ENCODE results near the gene NUMBL. TPM values are rescaled to one million over a fixed set of nuclear protein-coding genes. Genes with fewer than 3 reads are reported as not detected.
"Not testable (repeated sequence)": the region's sequence is repeated elsewhere in the genome, so short reads cannot be mapped to it uniquely, and the experiment has no call there.

The NUMBL gene
- total RNA-seq, 1 donor: 3.1 TPM

- Histone ChIP-seq H3K9me3 (ENCODE audit: low read depth, low read length) (peaks cover 5% of the 10 kb centered on the region), H3K27me3 (ENCODE audit: insufficient read depth, low read length) (no peaks in the 10 kb centered on the region), H3K4me1 (ENCODE audit: insufficient read depth, low read length) (peaks cover 8% of the 10 kb centered on the region), H3K4me3 (ENCODE audit: low read length) (no peak overlapping the region)
These were observed 22.8 kb downstream of the NUMBL start for GRCh38 chr19:40667602-40668001.

- no peaks in the 10 kb centered on the region for H3K27me3 ChIP-seq (ENCODE audit: insufficient read depth, low read length)
- H3K4me1 ChIP-seq (ENCODE audit: insufficient read depth, low read length): peaks cover 8% of the 10 kb centered on the region
- H3K9me3 ChIP-seq (ENCODE audit: low read depth, low read length): peaks cover 5% of the 10 kb centered on the region
- no peak overlapping the region for H3K4me3 ChIP-seq (ENCODE audit: low read length)
These were observed 23.5 kb downstream of the NUMBL start for GRCh38 chr19:40666803-40667438.

GRCh38 chr19:40663695-40664692 is 26.5 kb downstream of the NUMBL start:
- peaks cover 8% of the 10 kb centered on the region for H3K4me1 ChIP-seq (ENCODE audit: insufficient read depth, low read length)
- H3K4me3 ChIP-seq (ENCODE audit: low read length): peak overlapping the region; percentile 57
- no peaks in the 10 kb centered on the region for H3K27me3 ChIP-seq (ENCODE audit: insufficient read depth, low read length)
- H3K9me3 ChIP-seq (ENCODE audit: low read depth, low read length): peaks cover 1% of the 10 kb centered on the region

DNA sequence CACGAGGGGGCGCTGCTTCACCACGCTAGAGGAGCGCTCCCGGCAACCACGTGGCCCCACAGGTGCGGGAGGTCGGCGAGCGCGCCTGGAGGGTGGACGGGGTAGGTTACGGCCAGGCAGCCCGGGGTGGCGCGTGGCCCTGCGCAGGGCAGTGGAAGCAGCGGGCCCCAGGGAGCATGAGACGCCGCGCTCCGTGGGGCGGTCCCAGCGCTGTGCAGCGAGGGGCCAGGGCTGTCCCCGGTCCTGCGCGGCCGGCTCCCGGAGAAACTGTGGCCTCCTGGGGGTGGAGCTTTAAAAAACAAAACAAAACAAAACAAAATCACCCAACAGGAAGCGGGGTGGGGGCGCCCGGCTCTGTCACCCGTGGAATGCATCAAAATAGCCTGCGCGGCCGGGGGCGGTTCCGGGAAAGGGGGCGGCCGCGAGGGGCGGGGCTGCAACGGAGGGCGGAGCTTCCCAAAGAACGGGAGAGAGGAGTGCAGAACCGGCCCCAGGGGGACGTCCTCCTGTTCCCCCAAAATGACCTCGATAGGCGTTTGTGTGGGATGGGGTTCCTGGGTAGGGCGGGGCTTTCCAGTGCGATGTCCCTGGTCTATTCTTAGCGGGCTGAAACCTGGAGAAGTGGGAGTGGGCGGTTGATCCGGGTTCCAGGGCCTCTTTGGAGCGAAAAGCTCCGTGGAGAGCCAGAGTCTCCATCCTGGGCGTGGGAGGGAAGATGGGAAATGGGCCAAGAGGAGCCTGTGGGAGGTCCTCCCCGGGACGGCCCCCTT is 27.3 kb downstream of the NUMBL start:
- Histone ChIP-seq H3K9me3 (ENCODE audit: low read depth, low read length) (no peaks in the 10 kb centered on the region), H3K4me3 (ENCODE audit: low read length) (peak overlapping the region; percentile 57), H3K4me1 (ENCODE audit: insufficient read depth, low read length) (peaks cover 8% of the 10 kb centered on the region), H3K27me3 (ENCODE audit: insufficient read depth, low read length) (no peaks in the 10 kb centered on the region)

DNA sequence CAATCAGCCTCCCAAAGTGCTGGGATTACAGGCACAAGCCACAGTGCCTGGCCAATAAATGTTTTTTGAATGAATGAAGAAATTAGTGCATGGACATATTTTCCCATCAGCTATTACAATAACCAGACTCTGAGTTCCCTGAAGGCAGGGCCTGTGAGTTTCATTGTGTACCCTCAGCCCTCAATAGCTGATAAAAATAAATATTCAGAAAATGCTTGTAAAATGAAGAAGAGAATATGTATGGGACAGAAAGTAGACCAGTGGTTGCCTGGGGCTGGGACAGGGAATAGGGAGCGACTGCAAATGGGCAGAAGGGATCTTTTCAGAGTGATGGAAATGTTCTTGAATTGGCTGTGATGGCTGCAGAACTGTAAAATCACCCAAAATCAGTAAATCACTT is 28.8 kb downstream of the NUMBL start:
- peaks cover 8% of the 10 kb centered on the region for H3K4me1 ChIP-seq (ENCODE audit: insufficient read depth, low read length)
- no peaks in the 10 kb centered on the region for H3K9me3 ChIP-seq (ENCODE audit: low read depth, low read length)
- H3K4me3 ChIP-seq (ENCODE audit: low read length): no peak overlapping the region
- no peaks in the 10 kb centered on the region for H3K27me3 ChIP-seq (ENCODE audit: insufficient read depth, low read length)

DNA sequence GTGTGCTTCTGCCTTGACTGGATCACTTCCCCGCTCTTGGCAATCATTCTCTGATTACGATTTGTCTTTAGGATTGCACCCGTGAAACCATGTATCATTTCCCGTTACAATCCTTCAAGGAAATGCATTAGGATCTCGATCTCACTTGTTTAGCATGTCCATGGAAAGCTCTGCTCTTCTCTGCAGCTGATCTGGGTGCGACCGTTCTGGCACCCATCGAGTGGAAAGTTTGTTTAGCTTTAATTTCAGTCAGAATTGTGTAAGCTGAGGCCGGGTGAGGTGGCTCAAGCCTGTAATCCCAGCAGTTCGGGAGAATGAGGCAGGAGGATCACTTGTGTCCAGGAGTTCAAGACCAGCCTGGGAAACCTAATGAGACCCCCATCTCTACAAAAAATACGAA is 30.9 kb downstream of the NUMBL start:
- peaks cover 8% of the 10 kb centered on the region for H3K4me1 ChIP-seq (ENCODE audit: insufficient read depth, low read length)
- no peaks in the 10 kb centered on the region for H3K27me3 ChIP-seq (ENCODE audit: insufficient read depth, low read length)
- no peaks in the 10 kb centered on the region for H3K9me3 ChIP-seq (ENCODE audit: low read depth, low read length)
- no peak overlapping the region for H3K4me3 ChIP-seq (ENCODE audit: low read length)

- Histone ChIP-seq H3K4me1 (ENCODE audit: insufficient read depth, low read length) (peaks cover 8% of the 10 kb centered on the region), H3K27me3 (ENCODE audit: insufficient read depth, low read length) (no peaks in the 10 kb centered on the region)
These were observed 31.3 kb downstream of the NUMBL start for GRCh38 chr19:40659116-40659515.

DNA sequence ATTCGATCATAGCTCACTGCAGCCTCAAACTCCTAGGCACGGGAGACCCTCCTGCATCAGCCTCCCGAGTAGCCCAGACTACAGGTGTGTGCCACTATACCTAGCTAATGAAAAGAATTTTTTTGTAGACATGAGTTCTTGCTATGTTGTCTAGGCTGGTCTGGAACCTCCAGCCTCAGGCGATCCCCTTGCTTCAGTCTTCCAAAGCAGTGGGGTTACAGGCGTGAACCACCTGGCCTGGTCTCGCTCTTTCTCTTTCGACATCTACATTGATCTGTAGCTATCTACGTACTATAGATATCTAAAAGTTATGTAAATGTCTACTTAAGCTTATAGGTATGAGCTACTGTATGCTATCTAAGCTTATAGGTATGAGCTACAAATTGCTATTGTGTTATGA is 32.4 kb downstream of the NUMBL start:
- no peaks in the 10 kb centered on the region for H3K27me3 ChIP-seq (ENCODE audit: insufficient read depth, low read length)
- H3K4me3 ChIP-seq (ENCODE audit: low read length): no peak overlapping the region
- H3K4me1 ChIP-seq (ENCODE audit: insufficient read depth, low read length): no peaks in the 10 kb centered on the region
- no peaks in the 10 kb centered on the region for H3K9me3 ChIP-seq (ENCODE audit: low read depth, low read length)

More at GRCh38 chr19:40659116-40659515, 31.3 kb downstream of the NUMBL start:
- no peak overlapping the region for H3K4me3 ChIP-seq (ENCODE audit: low read length)
- H3K9me3 ChIP-seq (ENCODE audit: low read depth, low read length): no peaks in the 10 kb centered on the region

DNA sequence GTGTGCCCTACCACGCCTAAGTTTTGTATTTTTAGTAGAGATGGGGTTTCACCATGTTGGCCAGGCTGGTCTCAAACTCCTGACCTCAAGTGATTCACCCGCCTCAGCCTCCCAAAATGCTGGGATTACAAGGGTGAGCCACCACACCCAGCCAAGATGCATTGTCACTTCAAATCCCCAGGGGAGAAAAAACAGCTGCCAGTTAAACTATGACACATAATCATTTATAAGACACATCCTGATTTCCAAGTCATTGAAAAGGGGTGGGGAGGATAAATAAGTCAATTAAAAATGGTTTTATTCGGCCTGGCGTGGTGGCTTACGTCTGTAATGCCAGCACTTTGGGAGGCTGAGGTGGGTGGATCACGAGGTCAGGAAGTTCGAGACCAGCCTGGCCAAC is 34.8 kb downstream of the NUMBL start:
- H3K4me3 ChIP-seq (ENCODE audit: low read length); H3K27me3 ChIP-seq (ENCODE audit: insufficient read depth, low read length); H3K4me1 ChIP-seq (ENCODE audit: insufficient read depth, low read length); H3K9me3 ChIP-seq (ENCODE audit: low read depth, low read length): not testable (repeated sequence)

- not testable (repeated sequence) for H3K4me3 ChIP-seq (ENCODE audit: low read length); H3K9me3 ChIP-seq (ENCODE audit: low read depth, low read length); H3K27me3 ChIP-seq (ENCODE audit: insufficient read depth, low read length); H3K4me1 ChIP-seq (ENCODE audit: insufficient read depth, low read length)
These were observed 38.1 kb downstream of the NUMBL start for GRCh38 chr19:40652303-40652702.

DNA sequence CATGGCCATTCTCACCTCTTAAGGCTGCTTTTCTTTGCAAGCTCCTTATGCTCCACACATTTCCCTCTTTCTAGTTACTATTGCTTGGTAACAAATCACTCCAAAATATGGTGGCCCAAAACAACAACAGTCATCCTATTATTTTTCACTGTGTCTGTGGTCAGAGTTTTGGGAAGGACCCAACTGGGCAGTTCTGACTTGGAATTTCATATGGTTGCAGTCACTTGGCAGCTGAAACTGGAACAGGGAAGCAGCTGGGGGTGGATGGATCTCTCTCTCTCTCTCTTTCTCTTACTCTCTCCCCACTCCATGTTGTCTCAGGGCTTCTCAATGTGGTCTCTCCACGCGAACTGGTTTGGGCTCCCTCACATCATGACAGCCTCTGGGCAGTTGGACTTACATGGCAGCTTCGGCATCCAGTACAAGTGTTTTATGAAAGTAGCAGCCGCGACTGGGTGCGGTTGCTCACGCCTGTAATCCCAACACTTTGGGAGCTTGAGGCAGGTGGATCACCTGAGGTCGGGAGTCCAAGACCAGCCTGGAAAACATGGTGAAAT is 39.6 kb downstream of the NUMBL start:
- H3K9me3 ChIP-seq (ENCODE audit: low read depth, low read length): no peaks in the 10 kb centered on the region

GRCh38 chr19:40649903-40650675 is 40.4 kb downstream of the NUMBL start:
- not testable (repeated sequence) for H3K4me1 ChIP-seq (ENCODE audit: insufficient read depth, low read length); H3K9me3 ChIP-seq (ENCODE audit: low read depth, low read length); H3K4me3 ChIP-seq (ENCODE audit: low read length); H3K27me3 ChIP-seq (ENCODE audit: insufficient read depth, low read length)

More for the DNA sequence above, 39.6 kb downstream of the NUMBL start:
- H3K4me3 ChIP-seq (ENCODE audit: low read length): no peak overlapping the region
- H3K4me1 ChIP-seq (ENCODE audit: insufficient read depth, low read length): no peaks in the 10 kb centered on the region
- no peaks in the 10 kb centered on the region for H3K27me3 ChIP-seq (ENCODE audit: insufficient read depth, low read length)

- Histone ChIP-seq H3K4me1 (ENCODE audit: insufficient read depth, low read length) (no peaks in the 10 kb centered on the region), H3K4me3 (ENCODE audit: low read length) (no peak overlapping the region), H3K9me3 (ENCODE audit: low read depth, low read length) (no peaks in the 10 kb centered on the region), H3K27me3 (ENCODE audit: insufficient read depth, low read length) (no peaks in the 10 kb centered on the region)
These were observed 43.7 kb downstream of the NUMBL start for GRCh38 chr19:40646743-40647254.

GRCh38 chr19:40642757-40643305 is 47.6 kb downstream of the NUMBL start:
- no peaks in the 10 kb centered on the region for H3K4me1 ChIP-seq (ENCODE audit: insufficient read depth, low read length)

More at GRCh38 chr19:40642757-40643305, 47.6 kb downstream of the NUMBL start:
- Histone ChIP-seq H3K27me3 (ENCODE audit: insufficient read depth, low read length) (no peaks in the 10 kb centered on the region), H3K9me3 (ENCODE audit: low read depth, low read length) (no peaks in the 10 kb centered on the region), H3K4me3 (ENCODE audit: low read length) (no peak overlapping the region)
